IMR-90 (cell line): ENCODE results near the gene PSMA6. TPM values are rescaled to one million over a fixed set of nuclear protein-coding genes. Genes with fewer than 3 reads are reported as not detected.

Experiments used
- ATAC-seq: fragments of 200-7000 bp; cut with Tn5 transposase; 2 replicates; pipeline ENCODE4 v1.9.1; 2020; ENCODE audit warnings: low read depth, mild to moderate bottlenecking, moderate library complexity
- BruUV-seq: library from RNA; stranded (reverse); fragments of 400-500 nt; replicated peaks from 2 replicates; lab custom pipeline; 2021; lab: Mats Ljungman, UMichigan
- CTCF ChIA-PET: fragments of 300-600 bp; formaldehyde crosslinking; extraction: SDS; loops from one replicate; lab custom pipeline; 2021; ENCODE audit warnings: antibody characterized with exemption; lab: Yijun Ruan, JAX
- POLR2A ChIA-PET: fragments of 300-600 bp; sonication (Branson Sonifier 250); formaldehyde crosslinking; loops from one replicate; lab custom pipeline; 2022; ENCODE audit warnings: antibody characterized with exemption; ENCODE audit not compliant: unreplicated experiment; lab: Charles Lee
- DNase-seq: peaks from one replicate; pipeline ENCODE4 v3.0.0; 2013
- H2AFZ ChIP-seq: replicated peaks from 2 replicates; pipeline ENCODE3; 2013; ENCODE audit warnings: low read length, mild to moderate bottlenecking; ENCODE audit not compliant: poor library complexity
- H2AK5ac ChIP-seq: 2 replicates; pipeline ENCODE4 v1.6.1; 2013; ENCODE audit warnings: low read depth, low read length, inconsistent platforms
- H2AK9ac ChIP-seq: replicated peaks from 2 replicates; pipeline ENCODE3; 2013; ENCODE audit warnings: mild to moderate bottlenecking, low read depth, low read length, moderate library complexity; ENCODE audit not compliant: poor library complexity
- H2BK120ac ChIP-seq: 2 replicates; pipeline ENCODE4 v1.6.1; 2013; ENCODE audit warnings: low read depth, low read length, inconsistent platforms
- H2BK15ac ChIP-seq: 3 replicates; pipeline ENCODE4 v1.6.1; 2013; ENCODE audit warnings: low read depth, low read length, inconsistent platforms
- H2BK20ac ChIP-seq: 2 replicates; pipeline ENCODE4 v1.6.1; 2013; ENCODE audit warnings: low read depth, mild to moderate bottlenecking, inconsistent platforms, low read length, moderate library complexity
- H2BK5ac ChIP-seq: 2 replicates; pipeline ENCODE4 v1.6.1; 2013; ENCODE audit warnings: mild to moderate bottlenecking, low read depth, low read length, inconsistent platforms; ENCODE audit not compliant: poor library complexity, severe bottlenecking
- H3K14ac ChIP-seq: replicated peaks from 2 replicates; pipeline ENCODE4 v1.6.1; 2013; ENCODE audit warnings: low read depth, low read length, inconsistent platforms
- H3K18ac ChIP-seq: 2 replicates; pipeline ENCODE4 v1.6.1; 2013; ENCODE audit warnings: low read depth, low read length, control low read depth
- H3K23ac ChIP-seq: 2 replicates; pipeline ENCODE4 v1.6.1; 2013; ENCODE audit warnings: low read depth, low read length, inconsistent platforms
- H3K27ac ChIP-seq: 2 replicates; pipeline ENCODE4 v1.5.1; 2013; ENCODE audit warnings: mild to moderate bottlenecking, control low read depth, low read length; ENCODE audit not compliant: insufficient read depth
- H3K27me3 ChIP-seq: 2 replicates; pipeline ENCODE4 v1.6.1; 2013; ENCODE audit warnings: low read length; ENCODE audit not compliant: control insufficient read depth, insufficient read depth
- H3K36me3 ChIP-seq: 2 replicates; pipeline ENCODE4 v1.6.1; 2013; ENCODE audit warnings: low read length, mixed read lengths; ENCODE audit not compliant: control insufficient read depth, insufficient read depth
- H3K4ac ChIP-seq: 2 replicates; pipeline ENCODE4 v1.6.1; 2013; ENCODE audit warnings: low read depth, low read length, inconsistent platforms
- H3K4me1 ChIP-seq: 2 replicates; pipeline ENCODE4 v1.6.1; 2013; ENCODE audit warnings: low read length, mixed read lengths; ENCODE audit not compliant: control insufficient read depth, insufficient read depth
- H3K4me2 ChIP-seq: 2 replicates; pipeline ENCODE4 v1.6.1; 2013; ENCODE audit warnings: low read depth, mild to moderate bottlenecking, control low read depth, low read length, moderate library complexity
- H3K4me3 ChIP-seq: 2 replicates; pipeline ENCODE4 v1.5.1; 2013; ENCODE audit warnings: low read depth, mild to moderate bottlenecking, control low read depth, low read length, moderate library complexity; ENCODE audit not compliant: insufficient read depth
- H3K56ac ChIP-seq: 2 replicates; pipeline ENCODE4 v1.6.1; 2013; ENCODE audit warnings: low read length, inconsistent platforms; ENCODE audit not compliant: insufficient read depth; ENCODE audit errors: extremely low read depth
- H3K79me1 ChIP-seq, 2 experiments: 2 replicates each; pipeline ENCODE4 v1.6.1; 2013; ENCODE audit warnings: low read length in 2 of 2, inconsistent platforms in 1 of 2, low read depth in 1 of 2
- H3K9ac ChIP-seq: 2 replicates; pipeline ENCODE4 v1.6.1; 2013; ENCODE audit warnings: low read depth, low read length, control low read depth
- H3K9me1 ChIP-seq: 2 replicates; pipeline ENCODE4 v1.6.1; 2013; ENCODE audit warnings: low read length, inconsistent platforms; ENCODE audit not compliant: insufficient read depth
- H3K9me3 ChIP-seq: 2 replicates; pipeline ENCODE4 v1.6.1; 2013; ENCODE audit warnings: low read length; ENCODE audit not compliant: control insufficient read depth, insufficient read depth
- H4K20me1 ChIP-seq: 2 replicates; pipeline ENCODE4 v1.6.1; 2013; ENCODE audit warnings: low read length, inconsistent platforms; ENCODE audit not compliant: insufficient read depth
- H4K5ac ChIP-seq: 2 replicates; pipeline ENCODE4 v1.6.1; 2013; ENCODE audit warnings: mild to moderate bottlenecking, low read depth, low read length, control low read depth
- H4K8ac ChIP-seq, 2 experiments: 2 replicates each; pipeline ENCODE4 v1.6.1; 2013; ENCODE audit warnings: low read depth in 2 of 2, low read length in 2 of 2, control low read depth in 1 of 2, inconsistent platforms in 1 of 2
- H4K91ac ChIP-seq: 2 replicates; pipeline ENCODE4 v1.6.1; 2013; ENCODE audit warnings: low read depth, low read length, inconsistent platforms; ENCODE audit not compliant: insufficient read depth
- BHLHE40 ChIP-seq: fragments of 150-350 bp; IDR thresholded peaks from 2 replicates; pipeline ENCODE4 v1.6.1; 2016; ENCODE audit warnings: mild to moderate bottlenecking, low read depth, low read length
- CEBPB ChIP-seq: IDR thresholded peaks from 2 replicates; pipeline ENCODE4 v1.6.1; 2012; ENCODE audit warnings: low read depth, low read length, improper control_type of control experiment
- CHD1 ChIP-seq: IDR thresholded peaks from 2 replicates; pipeline ENCODE4 v1.6.1; 2012; ENCODE audit warnings: low read depth, low read length, improper control_type of control experiment
- FOS ChIP-seq: fragments of 150-350 bp; IDR thresholded peaks from 2 replicates; pipeline ENCODE4 v1.6.1; 2016; ENCODE audit warnings: low read depth, low read length
- MAFK ChIP-seq: IDR thresholded peaks from 2 replicates; pipeline ENCODE4 v1.6.1; 2012; ENCODE audit warnings: low read depth, low read length, improper control_type of control experiment
- MAZ ChIP-seq: IDR thresholded peaks from 2 replicates; pipeline ENCODE4 v1.6.1; 2012; ENCODE audit warnings: low read depth, mild to moderate bottlenecking, low read length, improper control_type of control experiment, moderate library complexity, borderline replicate concordance
- MXI1 ChIP-seq: IDR thresholded peaks from 2 replicates; pipeline ENCODE4 v1.6.1; 2012; ENCODE audit warnings: low read depth, mild to moderate bottlenecking, low read length, moderate library complexity, borderline replicate concordance
- NFE2L2 ChIP-seq: fragments of 150-350 bp; IDR thresholded peaks from 2 replicates; pipeline ENCODE4 v1.6.1; 2016; ENCODE audit warnings: low read depth, mild to moderate bottlenecking, low read length
- POLR2A ChIP-seq: IDR thresholded peaks from 2 replicates; pipeline ENCODE4 v1.6.1; 2012; ENCODE audit warnings: mild to moderate bottlenecking, low read depth, low read length
- RAD21 ChIP-seq: IDR thresholded peaks from 2 replicates; pipeline ENCODE4 v1.6.1; 2012; ENCODE audit warnings: low read length, improper control_type of control experiment
- RCOR1 ChIP-seq: IDR thresholded peaks from 2 replicates; pipeline ENCODE4 v1.6.1; 2012; ENCODE audit warnings: mild to moderate bottlenecking, low read length, improper control_type of control experiment; ENCODE audit not compliant: insufficient replicate concordance
- RFX5 ChIP-seq: IDR thresholded peaks from 2 replicates; pipeline ENCODE4 v1.8.0; 2012; ENCODE audit warnings: low read depth, mild to moderate bottlenecking, low read length, moderate library complexity
- SMC3 ChIP-seq: fragments of 150-350 bp; IDR thresholded peaks from 2 replicates; pipeline ENCODE4 v1.6.1; 2016; ENCODE audit warnings: low read depth, mild to moderate bottlenecking, antibody characterized with exemption, low read length, moderate library complexity
- WGBS, 2 experiments: methylation state at CpG; one replicate each; pipeline versions ENCODE4 v1.1.5 to v1.1.7; 2013; ENCODE audit warnings: missing lambda C conversion rate in 2 of 2; ENCODE audit not compliant: insufficient read length in 1 of 2; ENCODE audit errors: extremely low coverage in 2 of 2; 5-methylcytosine and 5-hydroxymethylcytosine counted together
- dilution Hi-C: fragments of 300-500 bp; cut with HindIII; formaldehyde crosslinking; loops from one replicate; pipeline ENCODE4 v1.14.3; 2018; ENCODE audit warnings: low sequenced_read_pairs; ENCODE audit not compliant: unreplicated experiment
- in situ Hi-C: fragments of 300-500 bp; cut with MboI; formaldehyde crosslinking; loops from 3 replicates; pipeline ENCODE4 v1.14.3; 2019; ENCODE audit warnings: low sequenced_read_pairs, inconsistent platforms, mixed read lengths
- intact Hi-C: fragments of 100-400 bp; cut with micrococcal nuclease; formaldehyde crosslinking; loops from 2 replicates; pipeline ENCODE4 v1.10.0; 2022
- polyA plus RNA-seq, 3 experiments: library from polyadenylated mRNA; depleted of rRNA; stranded (reverse); fragments of >200 nt; gene quantifications; 2 replicates each; pipeline ENCODE4 v1.2.3, GENCODE V29; 2012; ENCODE audit warnings: low replicate concordance in 1 of 3
- total RNA-seq: library from RNA; depleted of rRNA; stranded (reverse); fragments of >200 nt; gene quantifications from 2 replicates; pipeline ENCODE4 v1.2.3, GENCODE V29; 2012
- TF ChIP-seq, protein P1 (sequence below): fragments of 150-350 bp; IDR thresholded peaks from 2 replicates; pipeline ENCODE4 v1.6.1; 2016; ENCODE audit warnings: low read depth, mild to moderate bottlenecking, low read length, moderate library complexity, borderline replicate concordance
- TF ChIP-seq, protein P2 (sequence below): conservative IDR thresholded peaks from 2 replicates; pipeline ENCODE4 v1.5.1; 2012; ENCODE audit warnings: mild to moderate bottlenecking, low read depth, low read length, improper control_type of control experiment
- TF ChIP-seq, protein P3 (sequence below): fragments of 150-350 bp; IDR thresholded peaks from 2 replicates; pipeline ENCODE4 v1.6.1; 2017; ENCODE audit warnings: mild to moderate bottlenecking, antibody characterized with exemption, low read length, low read depth

Gene PSMA6
- total and polyA plus RNA-seq, 2 of the 4 experiments (the other 2 are of a cell fraction): 184 to 530 TPM

DNA sequence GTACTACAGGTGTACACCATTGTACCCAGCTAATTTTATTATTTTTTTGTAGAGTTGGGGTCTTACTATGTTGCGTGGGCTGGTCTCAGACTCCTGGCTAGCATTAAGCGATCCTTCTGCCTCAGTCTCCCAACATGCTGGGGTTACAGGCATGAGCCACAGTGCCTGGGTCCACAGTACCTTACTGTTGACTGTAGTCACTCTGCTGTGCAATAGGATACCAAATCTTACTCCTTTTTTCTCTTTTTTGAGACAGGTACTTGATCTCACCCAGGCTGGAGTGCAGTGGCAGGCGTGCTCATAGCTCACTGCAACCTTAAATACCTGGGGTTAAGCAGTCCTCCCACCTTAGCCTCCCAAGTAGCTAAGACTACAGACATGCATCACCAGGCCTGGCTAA is 25.6 kb downstream of the PSMA6 start:
- dilution Hi-C loops (no loop called here), intact Hi-C loops (no loop called here), in situ Hi-C loops (no loop called here)
- no peak overlapping the region for H3K56ac ChIP-seq
- H3K18ac ChIP-seq: no peak overlapping the region
- no peak overlapping the region for H3K27ac ChIP-seq
- H2AK5ac ChIP-seq: no peak overlapping the region
- no peaks in the 10 kb centered on the region for H3K4me1 ChIP-seq
- no peak overlapping the region for H2AK9ac ChIP-seq
- H2BK120ac ChIP-seq: no peak overlapping the region
- H3K14ac ChIP-seq: no peak overlapping the region
- CTCF ChIA-PET: interaction anchor here (0.5 kb wide), 1 partner anchor 13 kb away, joined by 6 read pairs; no protein-coding TSS in a partner anchor
- no peak overlapping the region for H3K4ac ChIP-seq
- H3K79me1 ChIP-seq: no peaks in the 10 kb centered on the region
- H3K23ac ChIP-seq: no peak overlapping the region
- ATAC-seq (no peak), DNase-seq (no peak)
- H2BK15ac ChIP-seq: no peak overlapping the region
- H3K9ac ChIP-seq: no peak overlapping the region
- no TSS peak for BruUV-seq
- no peak overlapping the region for H3K4me2 ChIP-seq
- POLR2A ChIA-PET: no interaction called here
- no peak overlapping the region for H3K4me3 ChIP-seq
- no peak overlapping the region for H4K8ac ChIP-seq
- no peak overlapping the region for H4K91ac ChIP-seq
- peaks cover 23% of the 10 kb centered on the region for H3K36me3 ChIP-seq
- H3K9me3 ChIP-seq: no peaks in the 10 kb centered on the region
- H3K9me1 ChIP-seq: 0 out of 2 replicates have a peak, but pooled peaks cover 4% of the 10 kb centered on the region
- H2BK5ac ChIP-seq: no peak overlapping the region
- H3K27me3 ChIP-seq: no peaks in the 10 kb centered on the region
- no peaks in the 10 kb centered on the region for H4K20me1 ChIP-seq
- H2BK20ac ChIP-seq: no peak overlapping the region
- no peak overlapping the region for H2AFZ ChIP-seq
- H4K5ac ChIP-seq: no peak overlapping the region
- TF ChIP-seq MAFK: no peak
- TF ChIP-seq CEBPB: no peak
- no peak for TF ChIP-seq CHD1
- TF ChIP-seq BHLHE40: no peak
- TF ChIP-seq FOS: no peak
- no peak for TF ChIP-seq RFX5
- TF ChIP-seq, protein P1, sequence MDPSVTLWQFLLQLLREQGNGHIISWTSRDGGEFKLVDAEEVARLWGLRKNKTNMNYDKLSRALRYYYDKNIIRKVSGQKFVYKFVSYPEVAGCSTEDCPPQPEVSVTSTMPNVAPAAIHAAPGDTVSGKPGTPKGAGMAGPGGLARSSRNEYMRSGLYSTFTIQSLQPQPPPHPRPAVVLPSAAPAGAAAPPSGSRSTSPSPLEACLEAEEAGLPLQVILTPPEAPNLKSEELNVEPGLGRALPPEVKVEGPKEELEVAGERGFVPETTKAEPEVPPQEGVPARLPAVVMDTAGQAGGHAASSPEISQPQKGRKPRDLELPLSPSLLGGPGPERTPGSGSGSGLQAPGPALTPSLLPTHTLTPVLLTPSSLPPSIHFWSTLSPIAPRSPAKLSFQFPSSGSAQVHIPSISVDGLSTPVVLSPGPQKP: no peak
- no peak for TF ChIP-seq MAZ
- no peak for TF ChIP-seq RCOR1
- TF ChIP-seq, protein P2, sequence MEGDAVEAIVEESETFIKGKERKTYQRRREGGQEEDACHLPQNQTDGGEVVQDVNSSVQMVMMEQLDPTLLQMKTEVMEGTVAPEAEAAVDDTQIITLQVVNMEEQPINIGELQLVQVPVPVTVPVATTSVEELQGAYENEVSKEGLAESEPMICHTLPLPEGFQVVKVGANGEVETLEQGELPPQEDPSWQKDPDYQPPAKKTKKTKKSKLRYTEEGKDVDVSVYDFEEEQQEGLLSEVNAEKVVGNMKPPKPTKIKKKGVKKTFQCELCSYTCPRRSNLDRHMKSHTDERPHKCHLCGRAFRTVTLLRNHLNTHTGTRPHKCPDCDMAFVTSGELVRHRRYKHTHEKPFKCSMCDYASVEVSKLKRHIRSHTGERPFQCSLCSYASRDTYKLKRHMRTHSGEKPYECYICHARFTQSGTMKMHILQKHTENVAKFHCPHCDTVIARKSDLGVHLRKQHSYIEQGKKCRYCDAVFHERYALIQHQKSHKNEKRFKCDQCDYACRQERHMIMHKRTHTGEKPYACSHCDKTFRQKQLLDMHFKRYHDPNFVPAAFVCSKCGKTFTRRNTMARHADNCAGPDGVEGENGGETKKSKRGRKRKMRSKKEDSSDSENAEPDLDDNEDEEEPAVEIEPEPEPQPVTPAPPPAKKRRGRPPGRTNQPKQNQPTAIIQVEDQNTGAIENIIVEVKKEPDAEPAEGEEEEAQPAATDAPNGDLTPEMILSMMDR: no peak
- no peak for TF ChIP-seq NFE2L2
- TF ChIP-seq RAD21: no peak
- no peak for TF ChIP-seq POLR2A
- TF ChIP-seq SMC3: no peak
- no peak for TF ChIP-seq MXI1
- TF ChIP-seq, protein P3, sequence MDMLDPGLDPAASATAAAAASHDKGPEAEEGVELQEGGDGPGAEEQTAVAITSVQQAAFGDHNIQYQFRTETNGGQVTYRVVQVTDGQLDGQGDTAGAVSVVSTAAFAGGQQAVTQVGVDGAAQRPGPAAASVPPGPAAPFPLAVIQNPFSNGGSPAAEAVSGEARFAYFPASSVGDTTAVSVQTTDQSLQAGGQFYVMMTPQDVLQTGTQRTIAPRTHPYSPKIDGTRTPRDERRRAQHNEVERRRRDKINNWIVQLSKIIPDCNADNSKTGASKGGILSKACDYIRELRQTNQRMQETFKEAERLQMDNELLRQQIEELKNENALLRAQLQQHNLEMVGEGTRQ: no peak
- WGBS, 2 experiments: 100% methylated on average over 1 of the region's 3 CpGs; no CpG with 5 or more reads in 1 of the 2 experiments
